Jurkat, Clone E6-1 (cell line): ENCODE measurements around the gene ZNF837.
A peak's percentile ranks its signal among the peaks of the same experiment; 100 is the strongest.

Experiments
- DNase-seq: peaks from one replicate; pipeline ENCODE4 v3.0.0-alpha.2; 2011; ENCODE audit warnings: low read depth, low spot score
- H3K4me3 ChIP-seq: 2 replicates; pipeline ENCODE4 v1.5.1; 2011; ENCODE audit warnings: mild to moderate bottlenecking, low read length, control low read depth, moderate library complexity

Gene ZNF837

GRCh38 chr19:58332697-58333096, 48.1 kb downstream of the ZNF837 start:
- no peak for DNase-seq
- H3K4me3 ChIP-seq, result no peak overlapping the region

DNA sequence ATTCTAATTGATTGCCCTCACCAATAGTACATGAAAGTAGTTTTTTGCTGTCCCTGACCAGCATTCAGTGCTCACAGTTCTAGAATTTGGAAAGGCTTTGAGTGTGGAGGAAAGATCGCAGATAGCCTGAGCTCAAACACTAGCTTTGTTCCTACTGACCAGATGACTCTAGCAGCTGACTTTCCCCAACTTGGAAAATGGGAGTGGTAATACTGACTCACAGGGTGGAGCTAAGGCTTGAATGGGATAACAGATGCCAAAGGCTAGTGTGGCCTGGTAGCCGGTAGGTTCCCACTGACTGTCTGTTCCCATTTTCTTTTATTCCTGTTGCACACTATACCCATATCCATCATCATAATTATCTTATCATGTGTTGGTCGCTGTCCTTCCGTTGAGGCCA, 50.4 kb downstream of the ZNF837 start:
- DNase-seq, result no peak
- no peak overlapping the region for H3K4me3 ChIP-seq

DNA sequence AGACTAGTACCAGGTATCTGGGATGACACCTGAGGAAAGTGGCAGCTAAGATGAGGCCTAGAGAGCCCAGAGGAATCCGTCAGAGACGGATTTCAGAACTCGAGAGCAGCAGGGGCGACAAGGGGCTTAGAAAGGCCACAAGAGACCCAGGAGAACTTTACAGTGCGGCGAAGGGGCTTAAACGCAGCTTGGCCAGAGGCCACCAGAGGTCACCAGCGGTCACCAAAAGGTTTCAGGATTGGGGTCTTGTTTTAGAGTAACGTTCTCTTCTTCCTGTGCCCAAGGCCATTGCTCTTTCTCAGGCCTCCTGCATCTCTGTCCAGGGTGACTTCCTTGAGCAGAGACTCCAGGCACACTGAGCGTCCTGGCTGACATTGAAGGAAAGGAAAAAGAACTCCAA, 51.8 kb downstream of the ZNF837 start:
- H3K4me3 ChIP-seq, result no peak overlapping the region
- no peak for DNase-seq

DNA sequence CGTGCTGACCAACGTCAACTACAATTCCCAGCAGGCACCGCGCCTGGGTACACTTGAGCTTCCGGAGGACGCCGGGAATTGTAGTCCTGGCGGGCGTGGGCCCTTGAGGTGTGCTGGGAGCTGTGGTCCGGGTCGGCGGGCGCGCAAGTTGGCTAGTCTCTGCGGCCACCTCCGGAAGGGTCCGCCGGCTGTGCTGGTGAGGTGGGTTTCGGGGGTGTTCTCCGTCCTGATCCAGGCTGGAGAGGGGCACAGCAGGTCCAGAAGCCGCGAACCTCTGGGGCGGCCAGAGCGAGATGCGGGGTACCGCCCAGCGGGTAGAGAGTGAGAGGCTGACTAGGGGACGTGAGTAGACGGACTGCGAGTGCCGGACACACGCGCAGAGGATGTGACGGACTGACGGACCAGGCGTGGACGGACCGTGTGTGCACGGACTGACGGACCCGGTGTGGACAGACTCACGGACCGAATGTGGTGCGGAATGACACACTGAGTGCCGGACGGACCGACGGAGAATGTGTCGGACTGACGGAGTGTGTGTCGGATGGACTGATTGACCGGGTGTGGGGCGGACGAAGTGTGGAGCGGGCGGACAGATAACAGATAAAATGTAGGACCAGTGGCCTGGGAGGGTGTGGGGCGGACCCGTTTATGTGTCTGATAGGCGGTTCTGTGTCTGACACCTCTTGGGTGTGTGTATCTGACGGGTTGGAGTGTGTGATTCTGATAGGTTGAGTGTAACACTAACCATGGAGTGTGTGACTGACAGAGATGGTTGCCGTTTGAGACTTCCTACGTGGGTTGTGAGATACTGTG, 53.7 kb downstream of the ZNF837 start, which contains the start of gene ZSCAN22:
TSS of gene ZSCAN22 (plus strand) at position 81 of the 813 bp plus-strand sequence. CDS start 7,809 bp downstream, outside the sequence.
- DNase-seq, result peak; percentile 73
- H3K4me3 ChIP-seq, result peak within 1 kb of the TSS; percentile 87

DNA sequence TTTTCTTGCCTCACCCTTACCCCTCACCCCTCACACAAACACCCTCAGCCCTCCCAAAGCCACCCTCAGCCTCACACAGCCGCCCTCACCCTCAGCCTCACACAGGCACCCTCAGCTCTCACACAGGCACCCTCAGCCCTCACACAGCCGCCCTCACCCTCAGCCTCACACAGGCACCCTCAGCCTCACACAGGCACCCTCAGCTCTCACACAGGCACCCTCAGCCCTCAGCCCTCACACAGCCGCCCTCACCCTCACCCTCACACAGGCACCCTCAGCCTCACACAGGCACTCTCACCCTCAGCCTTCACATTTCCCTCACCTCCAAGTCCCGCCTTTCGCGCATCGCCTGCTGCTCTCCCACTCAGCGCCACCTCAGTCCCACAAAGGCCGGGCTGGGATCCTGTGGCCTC, 54.3 kb downstream of the ZNF837 start:
- DNase-seq, result no peak
- H3K4me3 ChIP-seq, result peak overlapping the region; percentile 87

DNA sequence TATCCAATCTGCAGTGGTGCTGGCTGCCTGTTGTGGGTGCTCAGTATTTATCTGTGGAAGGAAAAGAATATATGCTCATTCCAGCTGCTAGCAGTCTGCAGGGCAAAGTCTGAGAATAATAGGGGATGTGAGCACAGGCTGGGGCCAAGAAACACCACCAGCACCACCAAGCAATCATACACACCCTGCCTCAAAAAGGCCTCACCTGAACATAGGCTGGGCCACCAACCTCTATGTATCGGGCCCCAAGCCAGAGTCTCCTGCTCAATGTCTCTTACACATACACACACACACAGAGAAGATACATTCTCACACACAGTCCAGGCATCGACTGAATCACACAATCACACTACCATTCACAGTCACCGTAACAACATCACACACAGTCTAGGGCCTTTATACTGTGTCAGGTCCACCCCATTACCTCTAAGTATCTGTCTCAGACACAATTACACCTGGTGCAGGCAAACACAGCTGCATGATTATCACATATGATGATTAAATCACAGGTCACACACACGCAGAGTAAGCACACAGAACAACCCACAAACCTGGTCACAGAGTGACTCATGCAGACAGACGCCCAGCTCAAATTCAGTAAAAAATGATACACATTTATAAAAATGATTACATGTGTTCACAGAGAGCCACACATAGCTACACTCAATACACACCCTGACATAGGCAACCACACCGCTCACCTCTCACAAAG, 55.4 kb downstream of the ZNF837 start:
- no peak for DNase-seq
- peak overlapping the region; percentile 87 for H3K4me3 ChIP-seq

GRCh38 chr19:58319241-58319640, 61.6 kb downstream of the ZNF837 start:
- no peak overlapping the region for H3K4me3 ChIP-seq
- DNase-seq, result no peak

DNA sequence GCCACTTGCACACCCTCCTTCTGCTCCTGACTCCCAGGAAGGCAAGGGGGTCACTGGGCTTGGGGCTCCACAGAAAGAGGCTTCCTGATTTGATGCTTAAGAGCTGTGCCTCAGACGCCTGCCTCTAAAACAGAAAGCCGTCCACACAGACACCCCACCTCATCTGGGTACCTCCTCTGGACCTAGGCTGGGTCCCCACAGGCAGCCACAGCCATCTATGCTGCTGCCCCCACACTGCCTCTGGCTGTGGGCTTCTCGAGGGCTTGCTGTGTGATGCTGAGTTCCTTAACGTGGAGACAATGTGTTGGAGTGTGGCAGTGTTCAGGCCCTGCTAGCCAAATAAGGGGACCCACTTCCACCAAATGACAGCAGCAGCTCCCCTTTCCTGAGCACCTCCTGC, 62.5 kb downstream of the ZNF837 start:
- no peak overlapping the region for H3K4me3 ChIP-seq
- no peak for DNase-seq
